Left forelimb (tissue), 1 donor: ENCODE data around the gene GRK2.
"Not testable (repeated sequence)": the region's sequence is repeated elsewhere in the genome, so short reads cannot be mapped to it uniquely, and the experiment has no call there.

ENCODE experiments used
- DNase-seq: peaks from one replicate; pipeline ENCODE4 v3.0.0-alpha.2; 2018; ENCODE audit warnings: low spot score

GRK2 gene

DNA sequence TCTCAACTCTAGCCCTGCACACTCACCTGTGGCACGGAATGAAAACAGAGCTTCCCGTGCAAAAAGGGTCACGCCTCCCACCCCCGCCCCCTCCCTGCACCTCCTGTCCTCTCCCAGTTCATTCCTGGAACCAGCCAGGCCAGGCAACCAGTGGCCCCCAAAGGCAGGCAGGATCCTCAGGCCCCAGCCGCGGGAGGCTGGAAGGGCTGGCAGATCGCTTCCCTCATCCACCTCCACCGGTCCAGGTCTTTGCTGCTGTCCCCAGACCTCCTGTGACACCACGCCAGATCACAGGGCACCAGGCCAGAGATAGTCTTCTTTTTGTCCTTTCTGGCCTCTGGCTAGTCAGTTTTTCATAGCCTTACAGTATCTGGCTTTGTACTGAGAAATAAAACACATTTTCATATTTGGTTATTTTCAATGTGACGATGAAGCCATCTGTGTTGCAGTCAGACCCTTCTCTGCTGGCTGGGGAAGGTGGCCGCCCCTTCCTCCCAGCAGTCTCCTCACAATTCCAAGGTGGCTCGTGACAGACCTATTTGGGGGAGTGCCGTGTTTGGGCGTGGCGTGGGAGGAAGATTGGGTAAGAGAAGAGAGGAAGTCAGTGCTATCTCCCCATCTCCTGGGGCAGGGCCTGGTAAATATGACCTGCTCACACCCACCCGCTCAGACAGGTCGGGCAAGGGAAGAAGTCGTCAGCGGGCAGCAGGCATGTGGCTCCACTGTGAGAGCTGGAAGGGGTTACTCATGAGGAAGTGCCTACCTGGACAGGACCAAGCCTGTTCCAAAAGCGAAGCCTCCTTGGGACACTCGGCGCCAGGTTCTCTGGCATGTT, 46.1 kb downstream of the GRK2 start:
- no peak for DNase-seq

GRCh38 chr11:67313125-67313890, 47.0 kb downstream of the GRK2 start:
- DNase-seq: no peak

GRCh38 chr11:67314218-67314617, 47.9 kb downstream of the GRK2 start:
- no peak for DNase-seq

DNA sequence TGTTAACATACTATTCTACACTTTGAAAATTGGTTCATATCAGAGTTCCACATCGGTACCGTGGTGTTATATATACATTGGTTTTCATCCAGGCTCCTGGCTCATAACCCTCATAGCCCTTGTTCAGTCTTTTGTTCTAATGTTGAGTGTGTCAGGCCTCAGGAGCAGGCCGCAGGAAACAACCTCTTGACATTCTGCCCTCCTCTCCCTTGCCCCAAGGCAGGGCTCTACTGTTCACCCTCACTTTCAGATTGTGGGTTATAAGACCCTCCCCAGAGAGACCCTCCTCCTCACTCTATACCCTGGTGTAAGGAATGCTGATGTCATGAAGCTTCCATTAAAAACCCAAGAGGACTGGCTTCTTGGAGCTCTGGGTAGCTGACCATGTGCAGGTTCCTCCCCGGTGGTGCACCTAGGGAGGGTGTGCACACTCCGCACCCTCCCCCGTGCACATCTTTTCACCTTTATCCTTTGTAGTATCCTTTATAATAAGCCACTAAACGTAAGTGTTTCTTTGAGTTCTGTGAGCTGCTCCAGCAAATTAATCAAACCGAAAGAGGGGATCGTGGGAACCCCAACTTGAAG, 49.1 kb downstream of the GRK2 start:
- DNase-seq: no peak

GRCh38 chr11:67316882-67317204, 50.6 kb downstream of the GRK2 start:
- no peak for DNase-seq

DNA sequence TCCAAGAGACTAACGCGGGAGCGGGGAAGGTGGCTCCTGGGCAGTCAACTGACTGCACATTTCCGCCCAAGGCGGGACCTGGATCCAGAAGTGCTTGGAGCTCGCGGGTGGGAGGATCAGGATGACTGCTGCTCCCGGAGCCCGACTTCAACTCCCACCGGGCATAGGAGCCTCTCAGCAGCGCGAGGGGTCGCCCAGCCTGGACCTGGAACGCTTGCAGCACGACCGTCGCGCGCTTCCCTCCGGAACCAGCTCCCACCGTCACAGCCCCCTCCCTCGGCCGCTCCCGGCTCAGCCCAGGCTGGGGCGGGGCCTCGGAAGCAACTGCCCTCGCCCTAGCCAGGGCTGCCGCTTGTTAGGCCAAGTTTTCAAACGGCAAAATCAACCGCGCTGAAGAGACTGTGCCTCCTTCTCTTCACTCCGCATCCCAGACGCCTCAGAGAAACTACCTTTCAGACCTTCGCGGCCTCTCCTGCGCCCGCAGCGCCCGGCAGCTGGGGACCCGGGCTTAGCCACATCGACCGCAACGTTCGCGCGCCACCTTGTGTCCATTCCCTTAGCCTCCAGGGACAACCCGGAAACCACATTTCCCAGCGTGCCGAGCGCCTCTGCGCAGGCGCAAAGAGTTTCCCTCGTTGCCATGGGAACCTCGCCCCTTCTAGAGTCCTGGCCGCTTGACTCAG, 51.1 kb downstream of the GRK2 start:
- peak; percentile 98 for DNase-seq

- no peak for DNase-seq
Observed at GRCh38 chr11:67317888-67318555, 51.7 kb downstream of the GRK2 start.

- DNase-seq: not testable (repeated sequence)
Observed at GRCh38 chr11:67318876-67319275, 52.6 kb downstream of the GRK2 start.

GRCh38 chr11:67320011-67320410, 53.7 kb downstream of the GRK2 start:
- no peak for DNase-seq

DNA sequence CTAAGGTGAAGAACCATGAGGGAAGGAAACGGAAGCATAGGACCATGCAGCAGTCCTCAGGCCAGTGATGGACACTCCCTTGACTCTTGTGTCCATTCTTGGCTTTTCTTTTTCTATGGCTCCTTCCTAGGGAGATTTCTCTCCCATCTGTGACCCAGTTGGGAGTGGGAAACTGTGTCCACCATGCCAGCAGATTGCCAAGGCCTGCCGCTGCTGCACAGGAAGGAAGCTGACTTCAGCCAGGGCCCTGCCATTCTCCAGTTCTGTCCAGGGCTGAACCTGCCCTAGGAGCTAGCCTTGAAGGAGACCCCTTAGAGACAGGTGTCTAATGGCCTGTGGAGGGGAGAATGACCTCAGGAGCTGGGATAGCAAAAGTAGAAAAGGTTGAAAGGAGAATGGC, 54.4 kb downstream of the GRK2 start:
- DNase-seq: no peak

- no peak for DNase-seq
Observed at GRCh38 chr11:67321313-67321871, 55.1 kb downstream of the GRK2 start.

- no peak for DNase-seq
Observed at GRCh38 chr11:67322049-67322448, 55.8 kb downstream of the GRK2 start.

DNA sequence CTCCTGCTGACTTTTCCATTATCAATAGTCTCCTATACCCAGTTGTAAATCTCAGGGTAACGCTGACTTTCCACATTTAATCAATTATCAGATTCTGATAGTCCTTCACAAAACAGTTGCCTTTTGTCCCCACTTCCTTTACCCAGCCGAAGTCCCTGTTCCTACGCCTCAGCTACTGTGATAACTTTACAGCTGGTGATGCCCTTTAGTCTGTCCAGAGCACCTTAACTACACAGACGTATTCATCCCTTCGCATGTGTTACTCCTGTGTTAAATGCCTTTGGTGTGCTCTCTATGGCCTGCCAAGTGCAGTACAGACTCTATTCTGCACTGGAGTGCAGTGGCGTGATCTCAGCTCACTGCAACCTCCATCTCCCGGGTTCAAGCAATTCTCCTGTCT, 57.3 kb downstream of the GRK2 start:
- no peak for DNase-seq

DNA sequence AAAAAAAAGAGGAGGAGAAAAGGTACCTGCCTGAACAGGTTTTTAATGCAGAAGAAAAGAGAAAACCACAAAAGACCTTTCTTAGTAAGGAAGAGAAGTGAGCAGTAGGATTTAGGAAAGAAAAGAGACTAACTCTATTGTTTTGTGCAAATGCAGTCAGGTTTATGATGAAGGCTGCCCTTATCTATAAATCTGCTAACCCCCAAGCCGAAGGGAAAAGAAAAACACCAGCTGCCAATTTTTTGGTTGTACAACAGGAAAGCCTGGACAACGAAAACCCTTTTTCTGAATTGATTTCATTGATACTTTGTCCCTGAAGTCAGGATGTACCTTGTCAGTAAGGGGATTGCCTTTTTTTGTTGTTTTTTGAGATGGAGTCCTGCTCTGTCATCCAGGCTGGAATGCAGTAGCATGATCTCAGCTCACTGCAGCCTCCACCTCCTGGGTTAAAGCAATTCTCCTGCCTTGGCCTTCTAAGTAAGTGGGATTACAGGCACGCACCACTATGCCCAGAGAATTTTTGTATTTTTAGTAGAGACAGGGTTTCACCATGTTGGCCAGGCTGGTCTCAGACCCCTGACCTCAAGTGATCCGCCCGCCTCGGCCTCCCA, 65.9 kb downstream of the GRK2 start:
- no peak for DNase-seq
